ENCODE data around the gene SPPL2B.

Gene SPPL2B

GRCh38 chr19:2302319-2303210, 25.9 kb upstream of the SPPL2B start:
- DNase-seq (ENCODE audit: low read depth): no peak

DNA sequence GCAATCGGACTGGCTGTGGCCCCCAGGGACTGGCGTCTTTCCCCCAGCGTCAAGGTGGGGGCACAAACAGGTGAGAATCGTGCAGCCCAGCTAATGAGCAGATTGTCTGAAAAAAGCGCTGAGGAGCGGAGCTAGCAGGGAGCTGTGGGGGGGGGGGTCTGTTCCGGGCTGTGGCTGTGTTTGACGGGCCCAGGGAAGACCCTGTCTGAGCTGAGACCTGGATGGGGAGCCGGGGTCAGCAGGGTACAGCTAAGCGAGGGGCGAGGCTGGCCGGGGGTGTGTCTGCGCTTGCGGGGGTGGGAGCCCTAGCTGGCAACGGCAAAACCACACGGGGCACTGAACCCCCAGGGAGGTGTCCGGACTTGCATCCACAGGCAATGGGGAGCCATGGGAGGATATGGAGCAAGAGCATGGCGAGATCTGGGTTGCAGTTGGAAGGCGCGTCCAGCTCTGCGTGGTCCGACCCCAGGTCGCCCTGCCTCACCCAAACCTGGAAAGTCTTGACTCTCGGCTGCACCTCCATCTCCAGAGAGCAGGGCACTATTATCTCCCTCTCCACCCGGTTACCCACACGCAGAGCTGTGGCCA, 25.2 kb upstream of the SPPL2B start:
- DNase-seq (ENCODE audit: low read depth): no peak

DNA sequence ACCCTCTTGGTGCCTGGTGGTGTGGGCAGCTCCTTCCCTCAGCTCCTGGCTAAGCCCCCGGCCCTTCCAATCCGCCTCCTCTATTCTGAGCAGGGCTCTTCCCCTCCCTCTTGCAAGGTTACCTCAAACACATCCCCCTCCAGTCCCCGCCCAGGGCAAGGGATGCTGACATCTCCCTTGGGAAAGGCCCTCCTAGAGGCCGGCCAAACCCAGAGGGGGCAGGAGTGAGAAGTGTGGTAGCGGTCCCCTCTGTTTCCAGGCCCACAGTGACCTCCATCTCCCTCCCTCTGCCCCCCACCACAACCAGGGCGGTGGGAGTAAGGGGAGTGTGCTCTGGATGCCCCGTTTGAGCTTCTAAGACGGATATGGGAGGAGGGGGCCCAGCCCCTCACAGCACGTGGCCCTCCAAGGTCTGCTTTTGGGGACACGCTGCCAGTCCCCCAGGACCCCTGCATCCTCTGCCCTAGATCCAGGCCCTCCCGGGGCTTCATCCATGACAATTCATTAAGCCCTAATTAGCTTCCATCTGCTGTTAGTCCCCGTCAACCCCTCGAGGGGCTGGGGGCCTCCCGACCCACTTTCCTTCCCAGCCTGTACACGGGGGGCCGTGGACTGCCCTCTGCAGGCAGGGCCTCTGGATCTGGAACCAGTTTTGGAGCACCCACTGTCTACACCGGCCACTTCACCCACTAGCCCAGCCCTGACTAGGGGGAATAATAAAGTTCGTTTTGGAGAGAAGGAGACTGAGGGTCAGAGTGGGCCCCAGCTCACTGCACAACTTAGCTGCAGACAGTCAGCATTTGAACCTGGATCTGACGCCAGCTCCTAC, 22.8 kb upstream of the SPPL2B start:
- DNase-seq (ENCODE audit: low read depth): no peak

- DNase-seq (ENCODE audit: low read depth): no peak
Measured at GRCh38 chr19:2306281-2306806, 22.1 kb upstream of the SPPL2B start.

GRCh38 chr19:2306971-2307370, 21.5 kb upstream of the SPPL2B start:
- DNase-seq (ENCODE audit: low read depth): no peak

DNA sequence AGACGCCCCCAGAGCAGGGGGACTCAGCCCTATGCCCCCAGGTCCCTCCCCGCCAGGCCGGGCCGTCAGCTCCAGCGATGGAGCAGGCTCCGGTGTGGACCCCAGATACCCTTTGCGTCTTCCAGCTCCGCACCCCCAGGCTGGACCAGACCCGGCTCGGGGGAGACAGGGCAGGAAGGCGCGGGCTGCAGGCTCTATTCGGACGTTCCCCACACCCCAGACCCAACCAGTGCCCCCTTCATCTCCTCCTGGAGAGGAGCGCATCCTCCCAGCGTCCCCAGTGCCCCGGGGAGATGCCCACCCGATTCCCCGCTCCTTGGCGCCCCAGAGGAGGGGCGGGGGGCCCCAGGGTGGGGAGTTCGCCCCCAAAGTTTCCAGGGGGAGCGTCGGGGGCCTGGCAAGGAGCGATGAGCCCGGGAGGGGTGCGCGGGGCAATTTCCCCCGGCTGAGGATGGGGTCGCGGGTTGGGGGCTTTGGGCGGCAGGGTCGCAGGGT, 20.9 kb upstream of the SPPL2B start:
- no peak for DNase-seq (ENCODE audit: low read depth)

- no peak for DNase-seq (ENCODE audit: low read depth)
Measured at GRCh38 chr19:2308114-2308556, 20.3 kb upstream of the SPPL2B start, which contains the start of gene LINGO3. TSS of gene LINGO3 (minus strand) at chr19:2308154. CDS start at chr19:2291776, 16,378 bp downstream.

DNA sequence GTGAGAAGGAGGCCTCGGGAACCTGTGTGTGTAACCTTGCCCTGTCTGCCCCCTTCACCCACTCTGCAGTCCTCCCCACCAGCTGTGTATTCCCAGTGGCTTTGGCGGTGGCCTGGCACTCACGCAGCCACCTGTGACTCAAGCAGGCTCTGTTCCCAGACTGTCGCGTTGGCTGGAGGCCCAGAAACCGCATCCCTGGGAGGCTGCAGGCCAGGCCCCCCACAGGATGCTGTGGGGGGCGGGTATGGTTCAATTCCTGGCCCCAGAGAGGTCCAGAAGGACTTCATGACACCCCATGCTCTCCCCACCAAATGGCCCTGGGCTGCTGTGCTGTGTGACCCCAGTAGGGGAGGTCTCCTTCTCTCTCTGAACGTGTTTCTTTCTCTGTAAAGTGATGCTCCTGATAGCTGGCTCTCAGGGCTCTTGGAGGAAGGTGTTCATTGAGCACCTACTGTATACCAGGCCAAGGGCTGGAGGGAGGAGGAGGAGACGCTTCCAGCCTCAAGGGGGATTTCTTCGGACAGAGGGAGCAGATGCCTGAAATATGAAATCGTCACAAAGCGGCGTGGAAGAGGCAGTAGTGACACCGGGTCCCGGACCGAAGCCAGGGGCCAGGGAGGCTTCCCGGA, 18.6 kb upstream of the SPPL2B start:
- no peak for DNase-seq (ENCODE audit: low read depth)

GRCh38 chr19:2311093-2311492, 17.4 kb upstream of the SPPL2B start:
- no peak for DNase-seq (ENCODE audit: low read depth)

DNA sequence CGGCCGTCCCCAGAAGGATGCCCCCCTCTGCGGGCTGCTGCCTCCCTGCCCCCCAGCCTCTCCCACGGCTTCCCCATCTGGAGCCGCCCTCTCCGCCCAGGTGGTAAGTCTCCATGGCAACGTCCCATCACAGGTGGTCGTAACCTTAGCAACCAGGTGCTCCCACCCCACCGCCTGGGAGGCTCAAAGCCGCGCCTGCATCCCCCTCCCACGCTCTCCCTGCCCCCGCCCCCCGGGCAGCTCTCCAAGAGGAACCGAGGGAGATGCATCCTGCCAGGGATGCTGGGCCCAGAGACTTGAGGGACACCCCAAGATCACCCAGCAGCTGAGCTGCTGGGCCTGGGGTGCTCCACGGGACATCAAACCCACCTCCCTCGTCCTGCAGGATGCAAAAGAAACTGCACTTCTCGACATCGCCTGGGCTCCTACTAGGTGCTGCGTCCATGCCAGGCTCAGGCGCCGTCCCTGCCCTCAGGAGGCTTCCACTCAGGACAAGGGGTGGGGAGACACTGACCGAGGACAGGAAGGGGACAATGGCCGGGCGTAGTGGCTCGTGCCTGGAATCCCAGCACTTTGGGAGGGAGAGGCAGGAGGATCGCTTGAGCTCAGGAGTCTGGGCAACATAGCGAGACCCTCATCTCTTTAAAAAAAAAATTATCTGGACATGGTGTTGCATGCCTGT, 15.5 kb upstream of the SPPL2B start:
- no peak for DNase-seq (ENCODE audit: low read depth)

DNA sequence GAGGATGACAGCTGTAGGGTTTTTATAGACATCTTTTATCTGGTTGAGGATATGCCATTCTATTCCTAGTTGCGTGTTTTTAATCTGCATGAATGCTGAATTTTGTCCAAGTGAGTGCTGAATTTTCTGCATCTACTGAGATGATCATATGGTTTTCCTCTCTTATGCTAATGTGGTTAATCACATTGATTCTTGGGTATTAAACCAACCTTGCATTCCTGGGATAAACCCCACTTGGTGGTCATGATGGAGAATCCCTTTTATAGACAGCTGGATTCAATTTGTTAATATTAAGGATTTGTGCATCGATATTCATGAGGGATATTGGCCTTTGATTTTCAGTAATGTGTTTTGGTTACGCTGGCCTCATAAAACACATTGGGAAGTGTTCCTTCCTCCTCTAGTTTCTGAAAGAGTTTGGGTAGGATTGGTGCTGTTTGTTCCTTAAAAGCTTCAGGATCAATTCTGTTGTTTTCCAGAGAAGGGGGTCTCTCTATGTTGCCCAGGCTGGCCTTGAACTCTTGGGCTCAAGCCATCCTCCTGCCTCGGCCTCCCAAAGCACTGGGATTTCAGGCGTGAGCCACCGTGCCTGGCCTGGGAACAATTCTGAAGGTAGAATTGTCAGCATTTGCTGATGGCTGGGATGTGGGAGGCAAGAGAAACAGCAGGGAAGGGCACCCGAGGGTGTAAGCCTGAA, 13.2 kb upstream of the SPPL2B start:
- no peak for DNase-seq (ENCODE audit: low read depth)

DNA sequence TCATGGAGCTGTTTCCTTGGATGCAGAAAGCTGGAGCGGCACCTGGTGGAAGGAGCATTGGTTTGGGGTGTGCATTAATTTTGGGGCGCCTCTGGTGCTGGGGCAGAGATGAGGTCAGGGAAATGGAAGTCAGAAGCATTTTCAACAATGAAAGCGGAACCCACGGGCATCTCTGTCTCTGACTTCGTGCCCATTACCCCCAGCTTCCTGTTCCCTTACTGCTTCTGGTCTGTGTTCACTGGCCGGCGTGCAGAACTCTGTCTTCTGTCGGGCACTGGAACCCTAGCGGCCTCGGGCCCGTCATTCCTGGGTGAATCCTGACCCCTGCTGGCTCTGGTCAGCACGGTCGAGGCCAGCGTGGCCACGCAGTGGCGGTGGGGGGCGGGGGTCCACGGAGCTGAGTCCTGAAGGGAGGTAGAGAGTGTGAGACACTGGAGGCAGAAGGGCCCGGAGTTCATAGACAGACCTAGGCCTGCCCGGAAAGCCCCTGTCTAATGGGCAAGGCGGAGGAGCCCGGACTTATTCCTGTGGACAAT, 12.6 kb upstream of the SPPL2B start:
- DNase-seq (ENCODE audit: low read depth): no peak

- DNase-seq (ENCODE audit: low read depth): no peak
Measured at GRCh38 chr19:2317300-2317699, 11.2 kb upstream of the SPPL2B start.

GRCh38 chr19:2317756-2318155, 10.7 kb upstream of the SPPL2B start:
- no peak for DNase-seq (ENCODE audit: low read depth)

DNA sequence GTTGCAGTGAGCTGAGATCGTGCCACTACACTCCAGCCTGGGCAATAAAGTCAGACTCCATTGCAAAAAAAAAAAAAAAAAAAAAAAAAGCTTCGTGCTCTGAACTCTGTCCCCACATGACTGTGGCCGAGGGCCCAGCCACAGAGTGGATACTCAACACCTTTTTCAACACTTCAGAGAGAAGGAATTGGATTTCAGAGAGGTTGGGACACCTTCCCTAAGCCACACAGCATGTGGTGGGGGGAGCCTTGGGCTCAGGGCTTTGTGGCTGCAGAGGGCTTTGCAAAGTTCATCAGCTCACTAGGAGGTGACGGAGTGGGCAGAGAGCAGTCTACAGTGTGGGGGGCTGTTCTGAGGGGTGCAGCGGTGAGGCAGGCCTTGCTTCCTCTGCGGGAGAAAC, 9.6 kb upstream of the SPPL2B start:
- no peak for DNase-seq (ENCODE audit: low read depth)

GRCh38 chr19:2319551-2319950, 8.9 kb upstream of the SPPL2B start:
- no peak for DNase-seq (ENCODE audit: low read depth)

- DNase-seq (ENCODE audit: low read depth): no peak
Measured at GRCh38 chr19:2320049-2320448, 8.4 kb upstream of the SPPL2B start.

- no peak for DNase-seq (ENCODE audit: low read depth)
Measured at GRCh38 chr19:2320939-2321338, 7.5 kb upstream of the SPPL2B start.

GRCh38 chr19:2321565-2322283, 6.8 kb upstream of the SPPL2B start:
- DNase-seq (ENCODE audit: low read depth): no peak

- DNase-seq (ENCODE audit: low read depth): no peak
Measured at GRCh38 chr19:2323707-2324106, 4.8 kb upstream of the SPPL2B start.

All from stimulated activated CD8-positive, alpha-beta memory T cell treated with anti-CD3 and anti-CD28 coated beads, Interleukin-15, amount 100 ng/mL, for 24 hours (primary cell).